Motor neuron (in vitro differentiated cells): Measurements from ENCODE around the gene NCAM1. TPM values are rescaled to one million over a fixed set of nuclear protein-coding genes. Genes with fewer than 3 reads are reported as not detected.

Source experiments
- ATAC-seq, 8 experiments: fragments of 200-7000 bp; cut with Tn5 transposase; replicated peaks in 6 of 8; 2 replicates each; pipeline ENCODE4 v1.8.0; 2021; ENCODE audit warnings: mild to moderate bottlenecking in 8 of 8, moderate library complexity in 8 of 8
- H3K27ac ChIP-seq, 2 donors: fragments of 250-450 bp; sonication (Bioruptor Pico); 2 replicates each; pipeline ENCODE4 v1.9.0; 2021; ENCODE audit warnings: antibody characterized with exemption in 2 of 2, mild to moderate bottlenecking in 2 of 2, moderate library complexity in 1 of 2
- H3K4me1 ChIP-seq, 2 donors: fragments of 250-450 bp; sonication (Bioruptor Pico); replicated peaks in 1 of 2; 2 replicates each; pipeline ENCODE4 v1.6.1; 2021; ENCODE audit warnings: antibody characterized with exemption in 2 of 2, mild to moderate bottlenecking in 2 of 2, moderate library complexity in 1 of 2
- H3K4me3 ChIP-seq, 5 donors: fragments of 250-450 bp; sonication (Bioruptor Pico); 2 replicates each; pipeline ENCODE4 v1.9.0; 2021; ENCODE audit warnings: antibody characterized with exemption in 5 of 5, mild to moderate bottlenecking in 5 of 5, moderate library complexity in 4 of 5
- WGBS, 10 experiments: fragments of 450-650 bp; shearing (Covaris generic); methylation state at CpG; one replicate each; pipeline ENCODE4 v1.0.0; 2022; 5-methylcytosine and 5-hydroxymethylcytosine counted together
- in situ Hi-C, 9 experiments: fragments of 400-800 bp; cut with MboI; loops; one replicate each; pipeline ENCODE4 v1.15.0; 2021; ENCODE audit warnings: low sequenced_read_pairs in 9 of 9, low pct_unique_long_range_greater_than_20kb in 2 of 9; ENCODE audit not compliant: unreplicated experiment in 9 of 9
- total RNA-seq, 8 experiments: library from RNA; unstranded; fragments of 300-600 nt; gene quantifications; 2 replicates each; pipeline versions ENCODE4 v1.2.3 to v1.2.4, GENCODE V29; 2022

Gene NCAM1
- total RNA-seq, 8 experiments from 2014 or later, result 33.9 to 382 (median 290) TPM

GRCh38 chr11:112972399-112973145 lies 11.4 kb downstream of the NCAM1 start:
- Histone ChIP-seq H3K27ac (no peak overlapping the region), H3K4me3 (no peak overlapping the region), H3K4me1 (peaks cover 26 to 85% of the 10 kb centered on the region in 2 donors)
- in situ Hi-C loops, result loop anchor here in 7 of 9 experiments (25.0 kb wide), 5 partner anchors 135 to 385 kb away; no protein-coding TSS in a partner anchor
- ATAC-seq, result peak; percentile 30 to 73 (median 56)
- 62 to 93% (median 78%) methylated on average over 2 to 5 of the region's 5 CpGs for WGBS, 10 experiments

GRCh38 chr11:112975051-112975450 lies 13.8 kb downstream of the NCAM1 start:
- 60 to 100% (median 86%) methylated on average over 1 to 4 of the region's 4 CpGs for WGBS, 10 experiments
- in situ Hi-C loops, result no loop called here
- H3K27ac ChIP-seq, result no peak overlapping the region
- peaks cover 34 to 88% of the 10 kb centered on the region in 2 donors for H3K4me1 ChIP-seq
- H3K4me3 ChIP-seq, result no peak overlapping the region
- no peak for ATAC-seq

GRCh38 chr11:112975493-112975892 lies 14.3 kb downstream of the NCAM1 start:
- 36 to 100% (median 83%) methylated on average over 2 of the region's 2 CpGs; no CpG with 5 or more reads in 1 of the 10 experiments for WGBS, 10 experiments
- Histone ChIP-seq H3K4me3 (no peak overlapping the region), H3K4me1 (peaks cover 34 to 84% of the 10 kb centered on the region in 2 donors), H3K27ac (no peak overlapping the region)
- in situ Hi-C loops, result no loop called here
- no peak for ATAC-seq

- Histone ChIP-seq H3K27ac (peak overlapping the region; percentile 56 to 74), H3K4me3 (no peak overlapping the region), H3K4me1 (peaks cover 32 to 77% of the 10 kb centered on the region in 2 donors)
- peak; percentile 82 to 98 (median 96) for ATAC-seq
- 0% methylated on average over 1 of the region's 1 CpG; no CpG with 5 or more reads in 3 of the 10 experiments for WGBS, 10 experiments
- in situ Hi-C loops, result no loop called here
Measured at GRCh38 chr11:112977755-112978154, 16.5 kb downstream of the NCAM1 start.

GRCh38 chr11:112983887-112984286 lies 22.7 kb downstream of the NCAM1 start:
- H3K4me1 ChIP-seq, result peaks cover 3 to 16% of the 10 kb centered on the region in 2 donors
- WGBS, 10 experiments, result 20 to 92% (median 53%) methylated on average over 1 of the region's 1 CpG; no CpG with 5 or more reads in 2 of the 10 experiments
- peak in 4 of 8 experiments; percentile 23 to 86 (median 44) for ATAC-seq
- H3K4me3 ChIP-seq, result no peak overlapping the region
- in situ Hi-C loops, result no loop called here
- H3K27ac ChIP-seq, result no peak overlapping the region

- WGBS, 10 experiments, result 75 to 100% (median 100%) methylated on average over 1 of the region's 1 CpG; no CpG with 5 or more reads in 1 of the 10 experiments
Measured at GRCh38 chr11:112989198-112989597, 28.0 kb downstream of the NCAM1 start.

GRCh38 chr11:112993808-112994207 lies 32.6 kb downstream of the NCAM1 start:
- ATAC-seq, result no peak
- Histone ChIP-seq H3K4me1 (peaks cover 28 to 30% of the 10 kb centered on the region in 2 donors), H3K4me3 (no peak overlapping the region), H3K27ac (no peak overlapping the region)
- in situ Hi-C loops, result no loop called here

More at GRCh38 chr11:112989198-112989597, 28.0 kb downstream of the NCAM1 start:
- no peak overlapping the region for H3K4me3 ChIP-seq
- no peak for ATAC-seq
- no peaks in the 10 kb centered on the region for H3K4me1 ChIP-seq
- H3K27ac ChIP-seq, result no peak overlapping the region
- in situ Hi-C loops, result no loop called here

- Histone ChIP-seq H3K27ac (no peak overlapping the region), H3K4me3 (no peak overlapping the region), H3K4me1 (peaks cover 31 to 48% of the 10 kb centered on the region in 2 donors)
- peak in 4 of 8 experiments; percentile 43 to 56 (median 46) for ATAC-seq
- WGBS, 10 experiments, result 0 to 64% (median 50%) methylated on average over 1 to 2 of the region's 2 CpGs; no CpG with 5 or more reads in 3 of the 10 experiments
- in situ Hi-C loops, result no loop called here
Measured at GRCh38 chr11:112995423-112996090, 34.3 kb downstream of the NCAM1 start.

GRCh38 chr11:112996994-112997393 lies 35.8 kb downstream of the NCAM1 start:
- Histone ChIP-seq H3K4me1 (peaks cover 35 to 61% of the 10 kb centered on the region in 2 donors), H3K4me3 (no peak overlapping the region), H3K27ac (no peak overlapping the region)
- WGBS, 10 experiments, result 0 to 100% (median 83%) methylated on average over 1 to 2 of the region's 2 CpGs; no CpG with 5 or more reads in 1 of the 10 experiments
- peak in 3 of 8 experiments; percentile 2 to 38 (median 30) for ATAC-seq
- in situ Hi-C loops, result no loop called here

- H3K4me1 ChIP-seq, result peaks cover 35 to 62% of the 10 kb centered on the region in 2 donors
- no peak overlapping the region for H3K4me3 ChIP-seq
- in situ Hi-C loops, result no loop called here
- no peak overlapping the region for H3K27ac ChIP-seq
- 33 to 100% (median 66%) methylated on average over 1 to 3 of the region's 3 CpGs; no CpG with 5 or more reads in 1 of the 10 experiments for WGBS, 10 experiments
- peak; percentile 15 to 90 (median 42) for ATAC-seq
Measured at GRCh38 chr11:112997857-112998466, 36.7 kb downstream of the NCAM1 start.

- H3K27ac ChIP-seq, result no peak overlapping the region
- H3K4me3 ChIP-seq, result no peak overlapping the region
- in situ Hi-C loops, result no loop called here
- peaks cover 35 to 62% of the 10 kb centered on the region in 2 donors for H3K4me1 ChIP-seq
- WGBS, 10 experiments, result 30 to 88% (median 61%) methylated on average over 1 to 2 of the region's 2 CpGs
- ATAC-seq, result peak in 5 of 8 experiments; percentile 69 to 85 (median 79)
Measured at GRCh38 chr11:112999520-112999919, 38.3 kb downstream of the NCAM1 start.

- in situ Hi-C loops, result no loop called here
- WGBS, 10 experiments, result 63 to 100% (median 90%) methylated on average over 1 to 5 of the region's 5 CpGs; no CpG with 5 or more reads in 1 of the 10 experiments
- Histone ChIP-seq H3K4me3 (no peak overlapping the region), H3K4me1 (peaks cover 26 to 59% of the 10 kb centered on the region in 2 donors), H3K27ac (no peak overlapping the region)
- no peak for ATAC-seq
Measured at GRCh38 chr11:113001709-113002108, 40.5 kb downstream of the NCAM1 start.
